ENCODE data around the gene UBTD1.
"Not testable (repeated sequence)": the region's sequence is repeated elsewhere in the genome, so short reads cannot be mapped to it uniquely, and the experiment has no call there.

The UBTD1 gene, protein sequence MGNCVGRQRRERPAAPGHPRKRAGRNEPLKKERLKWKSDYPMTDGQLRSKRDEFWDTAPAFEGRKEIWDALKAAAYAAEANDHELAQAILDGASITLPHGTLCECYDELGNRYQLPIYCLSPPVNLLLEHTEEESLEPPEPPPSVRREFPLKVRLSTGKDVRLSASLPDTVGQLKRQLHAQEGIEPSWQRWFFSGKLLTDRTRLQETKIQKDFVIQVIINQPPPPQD

DNA sequence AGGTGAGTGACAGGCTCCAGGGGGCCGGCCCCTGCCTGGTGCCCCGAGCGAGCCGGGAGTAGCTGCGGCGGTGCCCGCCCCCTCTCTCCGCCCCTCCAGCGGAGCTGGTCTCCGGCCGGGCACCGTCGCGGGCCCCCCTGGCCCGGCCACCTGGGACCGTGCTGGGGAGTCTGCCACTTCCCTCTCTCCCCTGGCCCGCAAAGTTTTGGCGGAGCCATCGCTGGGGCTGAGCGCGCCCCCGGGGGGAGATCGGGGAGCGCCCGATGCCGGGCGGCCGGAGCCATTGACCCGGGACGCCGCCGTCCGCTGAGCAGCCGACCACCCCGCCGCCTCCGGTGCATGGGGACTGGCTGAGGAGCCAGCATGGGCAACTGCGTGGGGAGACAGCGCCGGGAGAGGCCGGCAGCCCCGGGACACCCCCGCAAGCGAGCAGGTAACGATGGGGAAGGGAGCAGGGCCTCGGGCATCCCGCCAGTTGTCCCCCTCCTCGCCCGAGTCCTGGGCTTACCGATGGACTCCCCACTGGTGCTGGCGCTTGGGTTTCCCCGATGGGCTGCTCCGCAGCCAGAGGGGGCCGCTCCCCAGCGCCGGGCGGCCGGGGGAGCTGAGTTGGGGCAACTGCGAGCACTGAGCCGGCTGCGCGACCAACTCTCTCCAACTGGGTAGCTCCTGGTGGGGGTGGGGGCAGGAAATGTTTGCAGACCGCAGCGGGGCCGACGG is at the start of gene UBTD1:
Gene UBTD1 (plus strand): TSS at position 84 of the 720 bp plus-strand sequence. CDS start 280 bp downstream, at position 364.
- DNase-seq: peak; percentile 24 to 26

DNA sequence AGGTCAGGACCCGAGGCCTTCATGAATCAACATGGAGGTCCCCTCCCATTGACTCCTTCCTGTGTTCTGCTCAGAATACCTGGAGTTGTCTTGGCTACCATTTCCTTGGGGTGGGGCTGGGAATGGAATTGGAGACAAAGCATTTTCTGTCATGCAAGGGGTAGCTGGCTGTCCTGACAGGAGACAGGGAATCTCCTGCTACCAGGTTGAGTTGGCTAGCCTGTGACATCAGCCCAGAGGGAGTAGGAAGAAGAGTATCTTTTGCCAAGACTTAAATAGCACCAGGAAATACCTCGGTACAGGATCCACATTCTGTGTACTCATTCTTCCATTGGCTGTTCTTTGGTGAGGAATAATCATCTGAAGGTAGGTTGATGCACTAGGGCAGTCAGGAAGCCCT is 47.9 kb upstream of the UBTD1 start:
- no peak for DNase-seq

DNA sequence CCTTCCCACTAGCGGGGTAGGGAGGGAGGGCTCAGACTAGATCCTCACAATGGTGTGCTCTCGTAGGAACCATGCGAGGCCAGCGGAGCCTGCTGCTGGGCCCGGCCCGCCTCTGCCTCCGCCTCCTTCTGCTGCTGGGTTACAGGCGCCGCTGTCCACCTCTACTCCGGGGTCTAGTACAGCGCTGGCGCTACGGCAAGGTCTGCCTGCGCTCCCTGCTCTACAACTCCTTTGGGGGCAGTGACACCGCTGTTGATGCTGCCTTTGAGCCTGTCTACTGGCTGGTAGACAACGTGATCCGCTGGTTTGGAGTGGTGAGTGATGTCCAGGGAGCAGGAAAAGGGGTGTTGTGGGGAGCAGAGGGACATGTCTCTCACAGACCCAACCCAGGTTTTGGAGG is 47.1 kb upstream of the UBTD1 start:
- DNase-seq: no peak

DNA sequence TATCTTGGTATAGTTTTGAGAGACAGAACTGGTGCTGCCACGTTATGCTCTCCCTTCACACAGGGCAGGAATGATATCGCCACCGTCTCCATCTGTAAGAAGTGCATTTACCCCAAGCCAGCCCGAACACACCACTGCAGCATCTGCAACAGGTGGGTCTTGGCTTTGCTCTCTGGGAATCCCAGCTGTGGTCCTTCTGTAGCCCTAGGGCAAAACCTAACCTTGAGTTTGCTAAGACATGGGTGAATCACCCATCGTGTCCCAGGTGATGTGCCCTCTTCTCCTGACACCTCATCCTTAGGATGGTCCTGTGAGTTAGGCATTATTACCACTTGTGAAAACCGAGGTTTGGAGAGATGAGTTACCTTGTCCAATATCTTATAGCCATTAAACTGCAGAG is 46.4 kb upstream of the UBTD1 start:
- DNase-seq: no peak

DNA sequence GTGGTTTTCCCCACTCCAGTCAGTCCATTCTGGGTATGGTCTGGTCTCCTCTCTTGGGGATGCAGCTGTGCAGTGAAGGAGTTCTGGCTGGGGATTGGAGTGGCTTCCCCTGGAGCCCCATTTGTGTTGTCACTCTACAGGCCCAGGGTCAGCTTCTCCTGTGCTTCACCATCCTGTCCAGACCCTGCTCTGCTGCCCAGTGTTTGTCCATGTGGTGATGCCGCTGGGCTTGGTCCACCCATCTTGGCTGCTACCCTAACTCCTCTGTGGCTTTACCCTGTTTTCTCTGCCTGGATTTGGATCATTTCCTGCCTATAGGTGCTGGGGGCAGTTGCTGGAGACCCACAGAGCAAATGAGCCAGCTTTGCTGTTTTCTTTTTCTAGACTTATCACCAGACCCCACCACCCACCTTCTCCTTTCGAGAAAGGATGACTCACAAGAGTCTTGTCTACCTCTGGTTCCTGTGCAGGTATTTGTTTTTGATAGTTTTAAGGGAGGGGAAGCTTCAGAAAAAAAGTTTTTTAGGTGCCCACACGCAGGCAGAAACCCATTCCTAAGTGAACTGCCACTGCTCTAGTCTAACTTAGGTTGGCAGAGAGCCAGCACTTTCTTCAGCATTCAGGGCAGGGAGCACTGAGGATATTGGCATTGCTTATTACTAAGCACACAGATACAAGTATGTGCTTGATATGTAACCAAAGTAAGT is 44.2 kb upstream of the UBTD1 start:
- peak in 1 of 2 experiments; percentile 57 for DNase-seq

DNA sequence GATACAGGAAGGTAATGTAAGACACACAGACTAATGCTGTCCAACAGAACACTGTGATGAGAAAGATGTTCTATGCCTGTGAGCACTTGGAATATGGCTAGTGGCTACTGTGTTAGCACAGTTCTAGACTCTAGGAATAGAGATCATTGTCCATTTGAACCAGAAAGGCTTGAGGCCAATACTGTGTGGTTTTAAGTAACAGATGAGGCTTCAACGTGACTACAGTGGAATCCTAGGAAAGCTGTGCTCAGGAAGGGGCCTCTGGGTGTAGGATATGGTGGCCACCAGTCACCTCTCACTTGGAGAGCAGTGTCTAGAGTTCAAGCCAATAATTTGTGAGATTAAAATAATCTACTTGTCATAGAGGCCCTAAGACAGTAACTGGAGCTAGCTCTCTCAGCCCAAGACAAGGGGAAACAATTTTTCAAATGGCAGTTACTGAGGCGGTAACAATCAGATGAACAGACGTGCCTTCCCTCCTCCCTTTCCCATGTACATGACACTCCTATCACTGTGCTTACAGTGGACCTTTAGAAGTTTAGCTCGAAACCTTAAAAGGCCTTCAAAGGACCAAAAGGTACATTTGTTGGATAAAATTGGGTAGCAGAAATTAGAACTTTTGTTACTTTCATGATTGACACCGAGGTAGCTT is 42.6 kb upstream of the UBTD1 start:
- DNase-seq: no peak

DNA sequence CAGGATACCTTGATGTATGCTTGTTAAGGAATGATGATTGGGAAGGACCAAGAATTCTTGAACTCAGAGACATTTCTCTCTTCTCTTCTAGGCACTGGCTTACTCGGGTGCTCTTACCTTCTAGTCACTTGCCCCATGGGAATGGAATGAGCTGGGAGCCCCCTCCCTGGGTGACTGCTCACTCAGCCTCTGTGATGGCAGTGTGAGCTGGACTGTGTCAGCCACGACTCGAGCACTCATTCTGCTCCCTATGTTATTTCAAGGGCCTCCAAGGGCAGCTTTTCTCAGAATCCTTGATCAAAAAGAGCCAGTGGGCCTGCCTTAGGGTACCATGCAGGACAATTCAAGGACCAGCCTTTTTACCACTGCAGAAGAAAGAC is 42.0 kb upstream of the UBTD1 start:
- no peak for DNase-seq

DNA sequence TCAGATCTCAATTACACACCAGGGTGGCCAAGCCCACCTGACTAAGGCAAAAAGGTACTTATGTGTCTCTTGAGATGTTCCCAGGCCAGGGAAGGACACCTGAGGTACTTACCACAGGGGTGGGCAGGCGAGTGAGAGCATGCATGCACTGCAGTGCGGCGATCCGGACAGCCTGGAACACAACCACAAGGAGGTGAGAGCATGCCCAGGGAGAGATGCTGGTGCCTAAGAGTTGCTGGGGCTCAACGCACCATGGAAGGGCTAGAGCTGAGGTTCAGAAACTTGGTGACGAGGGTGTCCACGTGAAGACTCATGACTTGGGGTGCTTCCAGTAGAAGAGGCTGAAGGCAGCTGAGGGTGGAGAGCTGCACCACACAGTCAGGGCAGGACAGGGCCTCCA is 39.6 kb upstream of the UBTD1 start:
- DNase-seq: no peak

DNA sequence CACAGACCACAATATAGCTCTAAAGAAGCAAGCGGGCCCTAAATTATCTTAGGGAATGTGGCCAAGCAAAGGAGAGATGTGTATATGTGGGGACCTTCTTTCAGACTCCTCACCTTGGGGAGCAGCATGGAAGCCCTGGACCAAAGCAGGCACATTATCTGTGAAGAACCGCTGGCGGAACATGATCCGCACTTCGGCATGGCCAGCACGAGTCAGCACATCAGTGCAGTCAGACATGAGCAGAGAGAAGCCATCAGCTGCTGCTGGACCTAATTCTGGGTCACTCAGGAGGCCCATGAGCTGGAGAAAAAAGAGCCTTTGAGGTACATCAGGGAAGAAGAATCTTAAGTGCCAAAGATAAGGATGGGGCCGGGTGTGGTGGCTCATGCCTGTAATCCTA is 38.8 kb upstream of the UBTD1 start:
- DNase-seq: no peak

DNA sequence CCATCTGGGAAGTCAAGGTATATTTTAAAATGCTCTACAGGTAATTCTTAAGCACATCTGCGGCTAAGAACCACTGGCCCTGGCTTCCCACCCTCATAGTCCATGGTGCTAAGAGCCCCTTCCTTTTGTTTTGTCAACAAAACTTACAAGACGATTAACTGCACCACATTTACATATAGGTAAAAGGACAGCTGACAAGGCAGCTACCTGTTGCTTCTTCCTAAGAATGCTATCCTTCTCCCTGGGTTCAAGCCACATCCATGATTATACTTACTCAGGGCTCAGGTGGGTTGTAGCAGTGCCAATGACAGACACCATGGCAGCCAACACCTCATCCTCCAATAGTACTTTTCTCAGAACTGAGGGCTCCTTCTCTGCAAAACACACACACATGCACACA is 36.4 kb upstream of the UBTD1 start:
- DNase-seq: no peak

DNA sequence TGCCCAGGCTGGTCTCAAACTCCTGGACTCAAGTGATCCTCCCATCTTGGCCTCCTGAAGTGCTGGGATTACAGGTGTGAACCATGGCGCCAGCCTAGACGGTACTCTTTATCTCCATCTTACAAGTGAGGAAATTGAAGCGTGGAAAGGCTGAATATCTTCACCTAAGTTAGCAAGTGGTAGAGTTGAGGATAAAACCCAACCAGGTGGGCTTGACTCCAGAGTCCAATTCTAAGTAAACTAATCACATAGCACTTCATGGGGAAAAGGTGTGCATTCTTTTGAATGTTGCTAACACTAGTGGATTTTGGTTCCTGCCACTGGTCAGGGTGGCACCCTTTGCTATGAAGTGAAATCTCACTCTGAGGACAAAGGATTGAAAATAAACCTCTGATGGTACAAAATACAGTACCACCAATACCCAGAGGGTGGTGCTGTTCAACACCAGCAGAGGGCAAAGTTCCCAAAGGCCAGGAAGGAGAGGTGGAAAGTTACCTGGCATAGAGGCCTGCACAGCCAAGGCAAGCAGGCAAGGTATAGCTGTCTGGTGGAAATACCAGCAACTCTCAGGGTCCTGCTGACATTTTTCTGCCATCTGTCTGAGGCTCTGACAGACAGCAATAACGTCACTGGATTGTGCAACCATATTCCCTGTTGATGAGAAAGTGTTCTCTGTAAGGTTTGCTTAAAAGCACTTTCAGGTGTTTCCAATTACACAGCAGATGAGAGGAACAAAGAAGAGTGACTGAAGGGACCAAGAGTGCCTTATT is 35.2 kb upstream of the UBTD1 start:
- peak in 1 of 2 experiments; percentile 21 for DNase-seq

DNA sequence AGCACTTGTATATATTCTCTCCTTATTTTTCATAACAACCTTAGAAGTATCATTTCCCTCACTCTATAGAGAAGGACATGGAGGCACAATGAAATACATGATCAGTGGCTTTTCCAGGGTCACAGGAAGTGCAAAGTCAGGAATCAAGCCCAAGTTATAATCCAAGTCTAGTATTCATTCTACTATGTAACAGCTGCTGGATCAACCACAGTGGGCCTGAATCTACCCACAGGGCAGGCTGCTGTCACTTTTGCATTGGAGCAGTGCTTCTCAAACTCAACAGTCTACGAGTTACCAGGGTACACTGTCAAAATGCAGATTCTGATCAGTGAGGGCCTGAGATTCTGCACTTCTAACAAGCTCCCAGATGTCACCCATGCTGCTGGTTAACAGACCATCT is 34.5 kb upstream of the UBTD1 start:
- no peak for DNase-seq

DNA sequence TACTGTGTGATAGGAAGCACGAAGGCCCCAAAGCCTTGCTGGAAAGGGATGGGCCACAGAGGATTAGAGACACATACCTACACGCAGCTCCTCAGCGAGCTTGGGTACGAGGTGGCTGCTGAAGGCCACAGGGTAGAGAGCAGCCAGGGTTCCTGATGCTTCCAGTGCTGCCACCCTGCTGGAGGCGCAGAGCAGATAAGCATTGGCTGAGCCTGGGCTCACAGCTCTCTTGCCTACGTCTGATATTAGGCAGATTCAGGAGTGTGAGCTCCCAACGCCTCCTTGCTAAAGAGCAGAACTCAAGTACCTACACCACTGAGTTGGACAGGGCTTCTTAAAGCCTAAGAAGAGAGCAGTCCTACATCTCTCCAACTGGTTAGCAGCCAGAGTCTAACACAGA is 32.7 kb upstream of the UBTD1 start:
- DNase-seq: no peak

DNA sequence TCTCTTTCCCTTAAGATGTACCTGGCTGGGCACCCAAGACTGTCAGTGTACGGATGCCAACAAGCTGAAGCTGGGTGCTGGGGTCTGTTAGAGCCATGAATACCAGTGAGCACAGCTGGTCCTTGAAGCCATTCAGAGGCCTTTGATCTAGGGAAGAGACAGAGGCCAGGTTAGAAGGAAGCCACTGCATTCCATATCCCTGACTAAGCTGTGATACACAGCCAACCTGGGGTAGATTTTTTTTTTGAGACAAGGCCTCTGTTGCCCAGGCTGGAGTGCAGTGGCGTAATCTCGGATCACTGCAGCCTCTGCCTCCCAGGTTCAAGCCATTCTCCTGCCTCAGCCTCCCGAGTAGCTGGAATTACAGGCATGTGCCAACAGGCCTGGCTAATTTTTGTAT is 32.0 kb upstream of the UBTD1 start:
- no peak for DNase-seq

DNA sequence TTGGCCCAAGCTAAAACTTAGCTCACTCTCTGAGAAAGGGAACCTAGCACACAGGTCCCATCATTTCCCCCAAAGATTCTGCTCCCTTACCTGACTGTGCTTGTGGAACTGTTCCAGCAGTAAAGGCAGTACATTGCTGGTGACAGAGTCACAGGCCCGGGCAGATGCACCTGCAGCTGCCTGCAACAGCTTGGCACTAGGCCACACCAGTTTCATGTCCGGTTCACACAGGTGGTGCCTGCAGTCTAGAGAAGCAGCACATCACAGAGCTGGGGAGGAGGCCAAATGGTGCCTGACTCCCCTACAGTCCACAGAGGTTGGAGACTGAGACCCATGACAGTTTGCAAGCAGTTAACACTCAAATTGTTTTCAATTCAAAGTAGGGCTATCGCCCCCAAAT is 30.6 kb upstream of the UBTD1 start:
- no peak for DNase-seq

DNA sequence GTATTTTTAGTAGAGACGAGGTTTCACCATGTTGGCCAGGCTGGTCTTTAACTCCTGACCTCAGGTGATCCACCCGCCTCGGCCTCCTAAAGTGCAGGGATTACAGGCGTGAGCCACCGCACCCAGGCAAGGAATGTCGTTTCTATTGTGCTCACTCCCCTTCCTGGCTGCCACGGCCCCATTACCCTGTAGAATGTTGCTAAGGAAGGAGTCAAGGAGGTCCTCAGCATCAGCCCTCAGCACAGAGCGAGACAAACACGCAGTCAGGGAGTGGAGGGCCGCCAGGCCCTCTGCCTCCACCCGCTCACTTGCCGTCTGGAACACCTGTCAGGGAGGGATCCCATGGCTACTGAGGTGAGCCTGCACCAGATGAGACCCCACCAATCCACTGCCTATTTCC is 29.9 kb upstream of the UBTD1 start:
- DNase-seq: not testable (repeated sequence)

DNA sequence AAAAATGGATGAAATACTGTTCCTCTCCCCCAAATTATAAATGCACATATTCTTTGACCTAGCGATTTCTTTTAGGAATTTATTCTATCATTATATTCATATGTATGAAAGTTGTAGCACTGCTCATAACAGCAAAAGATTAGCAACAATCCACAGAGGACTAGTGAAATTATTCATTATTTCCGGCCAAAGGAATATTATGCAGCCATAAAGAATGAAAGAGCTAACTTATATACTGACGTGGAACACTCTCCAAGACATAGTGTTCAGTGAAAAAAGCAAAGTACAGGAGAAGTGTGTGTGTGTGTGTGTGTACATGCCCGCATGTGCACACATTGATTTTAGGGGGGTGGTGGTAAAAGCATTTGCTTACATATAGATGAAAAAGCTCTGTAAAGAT is 23.8 kb upstream of the UBTD1 start:
- DNase-seq: no peak

DNA sequence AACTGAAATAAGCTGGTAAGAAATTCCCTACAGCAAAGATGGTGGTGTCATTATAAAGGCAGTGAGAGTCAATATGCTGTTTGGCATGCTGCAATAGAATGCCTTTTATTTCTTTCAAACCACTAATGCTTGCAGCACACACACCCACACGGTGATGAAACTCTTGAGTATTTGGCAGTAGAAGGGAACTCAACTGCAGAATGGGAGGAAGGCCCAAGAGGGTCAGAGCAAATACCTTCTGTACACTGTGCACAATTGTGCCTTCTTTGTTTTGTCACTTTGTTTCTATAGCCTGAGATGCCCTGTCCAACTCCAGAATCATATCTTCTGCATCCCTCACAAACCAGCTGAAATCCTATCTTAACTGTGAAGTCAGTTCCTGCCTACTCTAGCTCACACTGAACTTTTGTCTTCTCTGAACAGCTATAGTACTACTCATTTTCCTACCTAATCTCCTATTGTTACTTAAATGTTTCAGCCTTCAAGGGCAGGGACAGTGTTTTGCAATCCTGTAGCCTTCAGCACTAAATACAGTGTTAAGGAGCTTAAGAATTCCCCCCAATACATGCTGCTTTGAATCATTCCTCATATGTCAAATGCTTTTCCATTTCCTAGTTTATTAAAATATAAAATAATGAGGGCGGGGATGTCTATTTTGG is 22.7 kb upstream of the UBTD1 start:
- no peak for DNase-seq

DNA sequence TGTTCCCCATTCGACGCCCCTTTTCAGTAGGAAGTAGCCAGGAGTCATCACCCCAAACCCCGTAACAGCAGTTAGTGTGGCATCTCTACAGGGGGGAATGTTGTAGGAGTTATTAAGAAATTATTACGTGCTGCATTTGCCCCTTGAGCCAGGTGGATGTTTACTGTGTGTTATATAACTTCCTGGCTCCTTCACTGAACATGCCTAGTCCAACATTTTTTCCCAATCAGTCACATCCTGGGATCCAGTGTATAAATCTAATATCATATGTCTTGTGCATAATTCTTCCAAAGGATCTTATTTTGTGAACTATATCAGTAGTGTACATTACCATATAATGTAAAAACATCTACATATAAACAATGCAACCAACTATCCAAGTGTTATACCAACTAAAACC is 19.3 kb upstream of the UBTD1 start:
- not testable (repeated sequence) for DNase-seq

DNA sequence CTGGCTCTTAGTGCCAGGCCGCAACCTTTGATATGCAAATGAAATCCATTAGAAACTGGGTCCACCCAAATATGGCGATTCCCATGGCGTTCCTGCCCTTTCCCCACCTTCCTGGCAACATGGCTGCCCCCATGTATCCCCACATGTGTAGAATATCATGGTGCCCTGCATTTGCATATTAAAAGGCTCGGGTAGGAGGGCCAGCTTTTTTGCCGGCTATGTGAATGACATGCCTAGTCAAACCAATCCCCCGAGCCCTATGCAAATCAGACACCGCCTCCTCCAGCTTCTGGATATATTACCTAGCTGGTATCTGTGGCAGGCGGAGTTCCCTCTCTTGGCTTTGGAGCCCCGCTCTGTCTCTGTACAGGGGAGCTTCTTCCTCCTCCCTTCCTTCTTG is 18.8 kb upstream of the UBTD1 start:
- DNase-seq: no peak

DNA sequence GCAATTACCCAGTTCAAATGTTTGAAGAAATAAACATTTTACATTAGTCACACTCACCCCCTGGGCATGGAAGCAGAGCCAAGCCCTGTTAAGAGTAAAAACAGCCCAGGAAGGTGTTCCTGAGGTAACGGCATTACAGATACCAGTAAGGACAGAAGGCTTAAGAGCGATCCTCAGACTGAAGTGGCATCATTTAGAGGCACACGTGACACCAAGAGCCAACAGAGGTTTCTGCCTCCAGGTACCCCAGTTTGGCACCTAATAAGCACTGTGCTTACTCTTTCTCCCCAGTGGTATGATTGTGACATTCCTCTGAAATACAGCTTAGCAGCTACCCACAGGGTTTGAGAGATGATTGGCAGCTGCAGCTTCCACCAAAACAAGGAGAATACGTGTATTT is 17.7 kb upstream of the UBTD1 start:
- no peak for DNase-seq

DNA sequence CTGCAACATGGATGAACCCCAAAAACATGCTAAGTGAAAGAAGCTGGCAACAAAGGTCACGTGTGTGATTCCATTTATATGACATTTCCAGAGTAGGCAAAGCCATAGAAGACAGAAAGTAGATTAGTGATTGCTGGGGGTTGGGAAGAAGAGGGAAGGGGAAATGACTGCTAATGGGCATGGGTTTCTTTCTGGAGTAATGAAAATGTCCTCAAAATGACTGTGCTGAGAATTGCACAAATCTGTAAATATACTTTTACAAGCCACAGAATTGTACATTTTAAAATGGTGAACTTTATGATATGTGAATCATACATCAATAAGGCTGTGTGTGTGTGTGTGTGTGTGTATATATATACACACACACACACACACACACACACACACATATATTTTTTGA is 16.3 kb upstream of the UBTD1 start:
- DNase-seq: no peak

Measured in stimulated activated CD4-positive, alpha-beta T cell treated with anti-CD3 and anti-CD28 coated beads, Interleukin-4, amount 100 ng/mL, for 4 hours (primary cell).